ENCODE data around the gene ARMC6.
"Not testable (repeated sequence)": the region's sequence is repeated elsewhere in the genome, so short reads cannot be mapped to it uniquely, and the experiment has no call there.

Gene ARMC6

GRCh38 chr19:19077103-19077502, 43.7 kb downstream of the ARMC6 start:
- DNase-seq = no peak

- no peak for DNase-seq
Measured at GRCh38 chr19:19078801-19079200, 45.4 kb downstream of the ARMC6 start.

GRCh38 chr19:19079571-19079970, 46.2 kb downstream of the ARMC6 start:
- no peak for DNase-seq

GRCh38 chr19:19081642-19082151, 48.3 kb downstream of the ARMC6 start:
- no peak for DNase-seq

GRCh38 chr19:19083413-19084178, 50.2 kb downstream of the ARMC6 start:
- no peak for DNase-seq

GRCh38 chr19:19087676-19088075, 54.3 kb downstream of the ARMC6 start:
- DNase-seq = no peak

GRCh38 chr19:19094513-19094912, 61.1 kb downstream of the ARMC6 start:
- no peak for DNase-seq

GRCh38 chr19:19095691-19096090, 62.3 kb downstream of the ARMC6 start:
- no peak for DNase-seq

GRCh38 chr19:19096641-19097627, 63.5 kb downstream of the ARMC6 start:
- no peak for DNase-seq

GRCh38 chr19:19098084-19098702, 64.8 kb downstream of the ARMC6 start:
- DNase-seq = no peak

- no peak for DNase-seq
Measured at GRCh38 chr19:19098703-19099632, 65.6 kb downstream of the ARMC6 start.

GRCh38 chr19:19101540-19101939, 68.1 kb downstream of the ARMC6 start:
- no peak for DNase-seq

GRCh38 chr19:19102566-19102965, 69.2 kb downstream of the ARMC6 start:
- not testable (repeated sequence) for DNase-seq

GRCh38 chr19:19103167-19103566, 69.8 kb downstream of the ARMC6 start:
- no peak for DNase-seq

- peak; percentile 61 for DNase-seq
Measured at GRCh38 chr19:19105365-19106055, 72.1 kb downstream of the ARMC6 start.

GRCh38 chr19:19106056-19106551, 72.7 kb downstream of the ARMC6 start:
- DNase-seq = no peak

GRCh38 chr19:19106938-19107337, 73.5 kb downstream of the ARMC6 start:
- not testable (repeated sequence) for DNase-seq

- DNase-seq = no peak
Measured at GRCh38 chr19:19107654-19108053, 74.3 kb downstream of the ARMC6 start.

Measured in DMS153 (cell line).